ENCODE results near the gene TEX50.
"Not testable (repeated sequence)": the region's sequence is repeated elsewhere in the genome, so short reads cannot be mapped to it uniquely, and the experiment has no call there.

Gene TEX50

GRCh38 chr1:173666646-173667045 is 31.5 kb downstream of the TEX50 start:
- DNase-seq = no peak

GRCh38 chr1:173669491-173669941 is 34.4 kb downstream of the TEX50 start, which contains the start of gene ANKRD45:
ANKRD45 (minus strand) TSS chr1:173669851; CDS start chr1:173659418, 10,433 bp downstream.
- peak; percentile 8 for DNase-seq

- not testable (repeated sequence) for DNase-seq
These were observed 39.4 kb downstream of the TEX50 start for GRCh38 chr1:173674496-173674895.

- DNase-seq = not testable (repeated sequence)
These were observed 45.0 kb downstream of the TEX50 start for GRCh38 chr1:173680152-173680551.

- DNase-seq = no peak
These were observed 47.0 kb downstream of the TEX50 start for GRCh38 chr1:173682184-173682583.

GRCh38 chr1:173683838-173684237 is 48.7 kb downstream of the TEX50 start:
- not testable (repeated sequence) for DNase-seq

GRCh38 chr1:173685121-173685520 is 50.0 kb downstream of the TEX50 start:
- not testable (repeated sequence) for DNase-seq

Data from stimulated activated CD4-positive, alpha-beta T cell treated with anti-CD3 and anti-CD28 coated beads, Interleukin-4, amount 100 ng/mL, for 24 hours (primary cell).